Endothelial cell of umbilical vein (primary cell): ENCODE results near the gene ABCC1. TPM values are rescaled to one million over a fixed set of nuclear protein-coding genes. Genes with fewer than 3 reads are reported as not detected.

Source experiments
- BruUV-seq: library from RNA; stranded (reverse); fragments of 400-500 nt; replicated peaks from 2 replicates; lab custom pipeline; 2021; lab: Mats Ljungman, UMichigan
- CTCF ChIA-PET: fragments of 300-600, 350-600 bp; sonication (Branson Sonifier 250); formaldehyde crosslinking; loops from one replicate; lab custom pipeline; 2021; ENCODE audit warnings: antibody characterized with exemption, inconsistent platforms; lab: Charles Lee
- POLR2A ChIA-PET: fragments of 300-600, 350-600 bp; sonication (Branson Sonifier 250); formaldehyde crosslinking; loops from one replicate; lab custom pipeline; 2021; ENCODE audit warnings: antibody characterized with exemption, inconsistent platforms; lab: Charles Lee
- DNase-seq: peaks from one replicate; pipeline ENCODE4 v3.0.0-alpha.2; 2011; ENCODE audit warnings: low read depth, low spot score
- FAIRE-seq: peaks from 2 replicates; lab custom pipeline; 2011; peaks lifted over from hg19 to GRCh38; lab: Jason Lieb, UNC
- H2AFZ ChIP-seq: 2 replicates; pipeline ENCODE4 v1.6.0; 2012; ENCODE audit warnings: low read depth, low read length, control low read depth, inconsistent platforms
- H3K27ac ChIP-seq: 2 replicates; pipeline ENCODE4 v1.5.1; 2011; ENCODE audit warnings: low read depth, mild to moderate bottlenecking, control low read depth, low read length, moderate library complexity; ENCODE audit not compliant: insufficient read depth
- H3K27me3 ChIP-seq, 2 experiments: 2 replicates each; pipeline versions ENCODE4 v1.6.0 to v1.6.1; 2011; ENCODE audit warnings: low read length in 2 of 2, mixed read lengths in 1 of 2; ENCODE audit not compliant: control insufficient read depth in 2 of 2, insufficient read depth in 2 of 2
- H3K36me3 ChIP-seq, 2 experiments: 2 replicates in 1 of 2; 3 replicates in 1 of 2; pipeline ENCODE4 v1.5.1; 2011; ENCODE audit warnings: low read length in 2 of 2, mild to moderate bottlenecking in 1 of 2, moderate library complexity in 1 of 2; ENCODE audit not compliant: control insufficient read depth in 2 of 2, insufficient read depth in 2 of 2; ENCODE audit errors: extremely low read depth in 1 of 2
- H3K4me1 ChIP-seq: 3 replicates; pipeline ENCODE4 v1.5.1; 2011; ENCODE audit warnings: mild to moderate bottlenecking, low read length; ENCODE audit not compliant: control insufficient read depth, insufficient read depth; ENCODE audit errors: extremely low read depth
- H3K4me2 ChIP-seq: 2 replicates; pipeline ENCODE4 v1.6.1; 2011; ENCODE audit warnings: low read length, control low read depth, mixed read lengths; ENCODE audit not compliant: insufficient read depth
- H3K4me3 ChIP-seq, 3 experiments: fragments of 200-600 bp in 1 of 3; sonication (generic), shearing (Covaris generic) in 1 of 3; replicated peaks in 1 of 3; 2 replicates each; pipeline ENCODE4 v1.5.1; 2011 to 2016; ENCODE audit warnings: control low read depth in 3 of 3, low read length in 3 of 3, mild to moderate bottlenecking in 2 of 3, inconsistent platforms in 1 of 3, low read depth in 1 of 3, moderate library complexity in 1 of 3; ENCODE audit not compliant: insufficient read depth in 1 of 3
- H3K79me2 ChIP-seq: 2 replicates; pipeline ENCODE4 v1.6.0; 2012; ENCODE audit warnings: low read length, inconsistent platforms; ENCODE audit not compliant: control insufficient read depth, insufficient read depth
- H3K9ac ChIP-seq: replicated peaks from 2 replicates; pipeline ENCODE3; 2011; ENCODE audit warnings: low read length, control low read depth; ENCODE audit not compliant: insufficient read depth; ENCODE audit errors: extremely low read depth
- H3K9me1 ChIP-seq: replicated peaks from 3 replicates; pipeline ENCODE4 v1.6.0; 2011; ENCODE audit warnings: mild to moderate bottlenecking, low read length; ENCODE audit not compliant: control insufficient read depth, insufficient read depth; ENCODE audit errors: extremely low read depth
- H3K9me3 ChIP-seq: replicated peaks from 2 replicates; pipeline ENCODE4 v1.5.1; 2012; ENCODE audit warnings: low read length, inconsistent platforms; ENCODE audit not compliant: control insufficient read depth, insufficient read depth
- H4K20me1 ChIP-seq: replicated peaks from 2 replicates; pipeline ENCODE3; 2011; ENCODE audit warnings: mild to moderate bottlenecking, low read length; ENCODE audit not compliant: control insufficient read depth, insufficient read depth; ENCODE audit errors: extremely low read depth
- EZH2 ChIP-seq: IDR thresholded peaks from 2 replicates; pipeline ENCODE4 v1.6.1; 2012; ENCODE audit warnings: borderline replicate concordance, low read depth, mild to moderate bottlenecking, moderate library complexity, low read length, inconsistent platforms; ENCODE audit not compliant: severe bottlenecking
- FOS ChIP-seq: IDR thresholded peaks from 2 replicates; pipeline ENCODE4 v1.6.1; 2011; ENCODE audit warnings: mild to moderate bottlenecking, low read length, moderate library complexity, borderline replicate concordance; ENCODE audit not compliant: insufficient read depth
- GATA2 ChIP-seq: IDR thresholded peaks from 2 replicates; pipeline ENCODE4 v1.7.0; 2011; ENCODE audit warnings: low read depth, mild to moderate bottlenecking, moderate library complexity, mixed read lengths, low read length; ENCODE audit not compliant: insufficient read length, insufficient read depth
- JUN ChIP-seq: IDR thresholded peaks from 2 replicates; pipeline ENCODE4 v1.6.1; 2011; ENCODE audit warnings: borderline replicate concordance, low read depth; ENCODE audit not compliant: insufficient read length, insufficient read depth
- POLR2A ChIP-seq: IDR thresholded peaks from 2 replicates; pipeline ENCODE4 v1.6.1; 2012; ENCODE audit warnings: low read depth, mild to moderate bottlenecking, control low read depth, low read length
- POLR2AphosphoS5 ChIP-seq: IDR thresholded peaks from 2 replicates; pipeline ENCODE4 v1.6.1; 2012; ENCODE audit warnings: low read depth, mild to moderate bottlenecking, control low read depth, low read length, moderate library complexity; ENCODE audit not compliant: insufficient read depth
- dilution Hi-C: fragments of 300-500 bp; cut with MboI; formaldehyde crosslinking; loops from one replicate; pipeline ENCODE4 v1.15.0; 2019; ENCODE audit warnings: low sequenced_read_pairs; ENCODE audit not compliant: extremely low pct_ligation_motif_present
- intact Hi-C: fragments of 100-400 bp; cut with micrococcal nuclease; formaldehyde crosslinking; loops from one replicate; pipeline ENCODE4 v1.10.0; 2022
- polyA plus RNA-seq, 4 experiments: library from polyadenylated mRNA; depleted of rRNA in 3 of 4; stranded (reverse) in 3 of 4; unstranded in 1 of 4; fragments of >200 nt; gene quantifications; 2 replicates each; pipeline versions ENCODE4 v1.2.1 to v1.2.3, GENCODE V29; 2011 to 2012; ENCODE audit warnings: missing spikeins in 1 of 4
- total RNA-seq: library from RNA; stranded (reverse); gene quantifications from 2 replicates; pipeline ENCODE4 v1.2.3, GENCODE V29; 2021
- TF ChIP-seq, protein P1 (sequence below), 2 donors: IDR thresholded peaks; 1 replicate in 1 of 2; 2 replicates in 1 of 2; pipeline ENCODE4 v1.5.1; 2011; ENCODE audit warnings: low read length in 2 of 2, mild to moderate bottlenecking in 2 of 2, moderate library complexity in 2 of 2, control low read depth in 1 of 2, inconsistent platforms in 1 of 2, low read depth in 1 of 2; ENCODE audit not compliant: insufficient read depth in 1 of 2; ENCODE audit errors: extremely low read depth in 1 of 2

The ABCC1 gene
- total and polyA plus RNA-seq, 2 donors (not counting 3 experiments of a cell fraction or from before 2014, with no cell fraction given), result 46.1 to 89.2 TPM

DNA sequence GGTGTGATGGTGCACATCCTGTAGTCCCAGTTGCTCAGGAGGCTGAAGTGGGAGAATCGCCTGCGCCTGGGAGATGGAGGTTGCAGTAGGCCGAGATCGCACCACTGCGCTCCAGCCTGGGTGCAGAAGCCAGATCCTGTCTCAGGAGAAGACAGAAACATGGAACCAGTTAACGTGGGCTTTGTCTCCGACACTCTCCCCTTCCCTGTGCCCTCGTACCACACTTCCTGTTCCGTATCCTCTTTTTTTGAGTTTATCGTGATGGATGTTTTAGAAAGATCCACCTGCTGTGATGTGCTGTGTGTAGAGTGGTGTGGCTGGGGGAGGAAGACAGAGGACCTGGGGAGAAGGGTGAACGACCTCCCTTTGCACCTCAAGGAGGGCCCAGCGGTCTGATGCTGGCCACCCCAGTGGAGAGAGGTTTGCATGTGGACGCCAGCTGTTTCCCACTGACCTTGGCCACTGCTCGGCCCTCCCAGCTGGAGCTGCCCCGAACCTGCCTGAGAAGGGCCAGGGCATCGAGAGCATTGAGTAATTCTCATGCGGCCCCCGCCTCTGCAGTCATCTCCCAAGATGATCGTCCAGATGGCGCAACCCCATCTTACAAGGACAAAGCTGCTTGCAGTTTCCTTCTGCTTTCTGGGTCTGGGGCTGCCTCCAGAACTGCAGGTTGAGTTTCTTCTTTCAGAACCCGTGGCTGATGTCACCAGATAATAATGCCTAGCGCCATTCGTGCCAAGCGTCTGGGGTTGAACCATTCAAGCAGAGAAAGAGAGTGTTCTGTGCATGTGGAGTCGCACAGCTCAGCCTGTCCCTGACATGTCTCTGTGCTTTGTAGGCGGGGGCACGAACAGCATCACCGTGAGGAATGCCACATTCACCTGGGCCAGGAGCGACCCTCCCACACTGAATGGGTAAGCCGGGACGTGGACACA, 126.3 kb downstream of the ABCC1 start:
- CTCF ChIA-PET, result interaction anchor here (0.7 to 1.7 kb wide), 5 partner anchors 14 to 201 kb away, joined by 3 to 6 read pairs (median 3); no protein-coding TSS in a partner anchor
- intact Hi-C loops (no loop called here), dilution Hi-C loops (no loop called here)
- no peak overlapping the region for H3K9ac ChIP-seq
- no peak overlapping the region for H3K4me3 ChIP-seq
- no peak overlapping the region for H2AFZ ChIP-seq
- H3K9me1 ChIP-seq, result no peaks in the 10 kb centered on the region
- TF ChIP-seq FOS, result no peak
- TF ChIP-seq, protein P1, sequence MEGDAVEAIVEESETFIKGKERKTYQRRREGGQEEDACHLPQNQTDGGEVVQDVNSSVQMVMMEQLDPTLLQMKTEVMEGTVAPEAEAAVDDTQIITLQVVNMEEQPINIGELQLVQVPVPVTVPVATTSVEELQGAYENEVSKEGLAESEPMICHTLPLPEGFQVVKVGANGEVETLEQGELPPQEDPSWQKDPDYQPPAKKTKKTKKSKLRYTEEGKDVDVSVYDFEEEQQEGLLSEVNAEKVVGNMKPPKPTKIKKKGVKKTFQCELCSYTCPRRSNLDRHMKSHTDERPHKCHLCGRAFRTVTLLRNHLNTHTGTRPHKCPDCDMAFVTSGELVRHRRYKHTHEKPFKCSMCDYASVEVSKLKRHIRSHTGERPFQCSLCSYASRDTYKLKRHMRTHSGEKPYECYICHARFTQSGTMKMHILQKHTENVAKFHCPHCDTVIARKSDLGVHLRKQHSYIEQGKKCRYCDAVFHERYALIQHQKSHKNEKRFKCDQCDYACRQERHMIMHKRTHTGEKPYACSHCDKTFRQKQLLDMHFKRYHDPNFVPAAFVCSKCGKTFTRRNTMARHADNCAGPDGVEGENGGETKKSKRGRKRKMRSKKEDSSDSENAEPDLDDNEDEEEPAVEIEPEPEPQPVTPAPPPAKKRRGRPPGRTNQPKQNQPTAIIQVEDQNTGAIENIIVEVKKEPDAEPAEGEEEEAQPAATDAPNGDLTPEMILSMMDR (IDR thresholded peaks at IDR 0.05; ENCODE audit: extremely low read depth in 1 of 2, insufficient read depth in 1 of 2, low read depth in 1 of 2, low read length in 2 of 2), result no peak
- TF ChIP-seq GATA2, result no peak
- TF ChIP-seq JUN, result no peak
- TF ChIP-seq EZH2, result no peak
- TF ChIP-seq POLR2A, result no peak
- TF ChIP-seq POLR2AphosphoS5, result no peak
- no peak overlapping the region for H3K27ac ChIP-seq
- H4K20me1 ChIP-seq, result no peaks in the 10 kb centered on the region
- FAIRE-seq, result no peak
- no peaks in the 10 kb centered on the region for H3K4me1 ChIP-seq
- peaks cover 14 to 44% of the 10 kb centered on the region in 2 experiments for H3K36me3 ChIP-seq
- DNase-seq, result no peak
- POLR2A ChIA-PET, result no interaction called here
- H3K9me3 ChIP-seq, result no peaks in the 10 kb centered on the region
- H3K27me3 ChIP-seq, result no peaks in the 10 kb centered on the region
- BruUV-seq, result no TSS peak
- no peak overlapping the region for H3K4me2 ChIP-seq
- no peaks in the 10 kb centered on the region for H3K79me2 ChIP-seq
